Loucy (cell line): ENCODE results near the gene MAN1C1.

ENCODE experiments used
- CTCF ChIP-seq: fragments of 200-600 bp; sonication (generic); conservative IDR thresholded peaks from 2 replicates; pipeline ENCODE4 v1.5.1; 2014; ENCODE audit warnings: mild to moderate bottlenecking, antibody characterized with exemption, low read length
- EZH2phosphoT487 ChIP-seq: fragments of 200-600 bp; IDR thresholded peaks from 2 replicates; pipeline ENCODE4 v1.6.1; 2018; ENCODE audit warnings: antibody characterized with exemption, mild to moderate bottlenecking, moderate library complexity, borderline replicate concordance

- TF ChIP-seq CTCF = no peak
- TF ChIP-seq EZH2phosphoT487 = no peak
Observed at GRCh38 chr1:25743164-25744139, 126.9 kb downstream of the MAN1C1 start.
